ENCODE data around the gene HCLS1.

HCLS1 gene

GRCh38 chr3:121659586-121659985 lies 1.1 kb downstream of the HCLS1 start:
- DNase-seq (ENCODE audit: low spot score), result no peak
- no peak for TF ChIP-seq CTCF (IDR thresholded peaks at IDR 0.05; ENCODE audit: borderline replicate concordance, control extremely low read depth, extremely low read depth, insufficient read depth, missing control alignments)
- in situ Hi-C loops (cut with MboI; ENCODE audit: low sequenced_read_pairs, unreplicated experiment), result no loop called here

- no peak for DNase-seq (ENCODE audit: low spot score)
- no peak for TF ChIP-seq CTCF (IDR thresholded peaks at IDR 0.05; ENCODE audit: borderline replicate concordance, control extremely low read depth, extremely low read depth, insufficient read depth, missing control alignments)
- in situ Hi-C loops (cut with MboI; ENCODE audit: low sequenced_read_pairs, unreplicated experiment), result no loop called here
These were observed 1.8 kb downstream of the HCLS1 start for GRCh38 chr3:121658716-121659435.

GRCh38 chr3:121654493-121655385 lies 6.0 kb downstream of the HCLS1 start:
- in situ Hi-C loops (cut with MboI; ENCODE audit: low sequenced_read_pairs, unreplicated experiment), result no loop called here
- DNase-seq (ENCODE audit: low spot score), result peak; percentile 41
- no peak for TF ChIP-seq CTCF (IDR thresholded peaks at IDR 0.05; ENCODE audit: borderline replicate concordance, control extremely low read depth, extremely low read depth, insufficient read depth, missing control alignments)

- DNase-seq (ENCODE audit: low spot score), result no peak
- no peak for TF ChIP-seq CTCF (IDR thresholded peaks at IDR 0.05; ENCODE audit: borderline replicate concordance, control extremely low read depth, extremely low read depth, insufficient read depth, missing control alignments)
- in situ Hi-C loops (cut with MboI; ENCODE audit: low sequenced_read_pairs, unreplicated experiment), result no loop called here
These were observed 9.0 kb downstream of the HCLS1 start for GRCh38 chr3:121651684-121652083.

GRCh38 chr3:121649645-121650044 lies 11.1 kb downstream of the HCLS1 start:
- no peak for DNase-seq (ENCODE audit: low spot score)
- in situ Hi-C loops (cut with MboI; ENCODE audit: low sequenced_read_pairs, unreplicated experiment), result no loop called here
- no peak for TF ChIP-seq CTCF (IDR thresholded peaks at IDR 0.05; ENCODE audit: borderline replicate concordance, control extremely low read depth, extremely low read depth, insufficient read depth, missing control alignments)

- TF ChIP-seq CTCF (IDR thresholded peaks at IDR 0.05; ENCODE audit: borderline replicate concordance, control extremely low read depth, extremely low read depth, insufficient read depth, missing control alignments), result no peak
- in situ Hi-C loops (cut with MboI; ENCODE audit: low sequenced_read_pairs, unreplicated experiment), result no loop called here
- no peak for DNase-seq (ENCODE audit: low spot score)
These were observed 12.3 kb downstream of the HCLS1 start for GRCh38 chr3:121648219-121648958.

Data from GM13976 (cell line).